Osteocyte (in vitro differentiated cells): ENCODE data around the gene CAMK2D. TPM values are rescaled to one million over a fixed set of nuclear protein-coding genes. Genes with fewer than 3 reads are reported as not detected.

ENCODE experiments used
- DNase-seq: peaks from one replicate; pipeline ENCODE4 v3.0.0; 2021; ENCODE audit warnings: mixed read lengths; ENCODE audit not compliant: unreplicated experiment; ENCODE audit errors: extremely low spot score
- H3K27ac Mint-ChIP-seq: one replicate; pipeline ENCODE4 v1.8.0; 2021; ENCODE audit warnings: mild to moderate bottlenecking, mixed read lengths; ENCODE audit not compliant: unreplicated experiment
- H3K27me3 Mint-ChIP-seq: one replicate; pipeline ENCODE4 v1.8.0; 2021; ENCODE audit warnings: mixed read lengths; ENCODE audit not compliant: unreplicated experiment
- H3K36me3 Mint-ChIP-seq: one replicate; pipeline ENCODE4 v1.8.0; 2021; ENCODE audit warnings: mixed read lengths; ENCODE audit not compliant: unreplicated experiment
- H3K4me1 Mint-ChIP-seq: one replicate; pipeline ENCODE4 v1.8.0; 2021; ENCODE audit warnings: mixed read lengths; ENCODE audit not compliant: unreplicated experiment
- H3K4me3 Mint-ChIP-seq: one replicate; pipeline ENCODE4 v1.8.0; 2021; ENCODE audit warnings: mild to moderate bottlenecking, moderate library complexity, mixed read lengths; ENCODE audit not compliant: unreplicated experiment
- H3K9me3 Mint-ChIP-seq: one replicate; pipeline ENCODE4 v1.8.0; 2021; ENCODE audit warnings: mixed read lengths; ENCODE audit not compliant: unreplicated experiment
- CTCF ChIP-seq: fragments of 200-600 bp; sonication (generic); IDR thresholded peaks from 2 replicates; pipeline ENCODE4 v1.5.0; 2021; ENCODE audit warnings: antibody characterized with exemption, mild to moderate bottlenecking, moderate library complexity
- total RNA-seq: library from RNA; stranded (reverse); gene quantifications from 2 replicates; pipeline ENCODE4 v1.2.1, GENCODE V29; 2021

The CAMK2D gene
- total RNA-seq, 1 donor from 2014 or later: 84.3 TPM

- peaks cover 27% of the 10 kb centered on the region for H3K4me1 Mint-ChIP-seq
- no peaks in the 10 kb centered on the region for H3K9me3 Mint-ChIP-seq
- no peak overlapping the region for H3K27ac Mint-ChIP-seq
- no peaks in the 10 kb centered on the region for H3K27me3 Mint-ChIP-seq
- no peaks in the 10 kb centered on the region for H3K36me3 Mint-ChIP-seq
- no peak for TF ChIP-seq CTCF
- no peak overlapping the region for H3K4me3 Mint-ChIP-seq
- DNase-seq: no peak
Measured at GRCh38 chr4:113617195-113617594, 144.3 kb downstream of the CAMK2D start.

GRCh38 chr4:113616443-113616842 is 145.1 kb downstream of the CAMK2D start:
- DNase-seq: no peak
- Mint-ChIP-seq H3K36me3 (peaks cover 2% of the 10 kb centered on the region), H3K9me3 (no peaks in the 10 kb centered on the region), H3K27me3 (no peaks in the 10 kb centered on the region), H3K4me1 (peaks cover 27% of the 10 kb centered on the region), H3K27ac (no peak overlapping the region), H3K4me3 (no peak overlapping the region)
- TF ChIP-seq CTCF: no peak

GRCh38 chr4:113614414-113614813 is 147.1 kb downstream of the CAMK2D start:
- H3K9me3 Mint-ChIP-seq: no peaks in the 10 kb centered on the region
- no peaks in the 10 kb centered on the region for H3K27me3 Mint-ChIP-seq

GRCh38 chr4:113613503-113613902 is 148.0 kb downstream of the CAMK2D start:
- H3K36me3 Mint-ChIP-seq: peaks cover 11% of the 10 kb centered on the region
- H3K27ac Mint-ChIP-seq: no peak overlapping the region
- TF ChIP-seq CTCF: no peak
- no peaks in the 10 kb centered on the region for H3K27me3 Mint-ChIP-seq
- no peaks in the 10 kb centered on the region for H3K9me3 Mint-ChIP-seq
- no peak overlapping the region for H3K4me3 Mint-ChIP-seq
- DNase-seq: no peak
- H3K4me1 Mint-ChIP-seq: peaks cover 27% of the 10 kb centered on the region

More at GRCh38 chr4:113614414-113614813, 147.1 kb downstream of the CAMK2D start:
- no peak for DNase-seq
- Mint-ChIP-seq H3K4me1 (peaks cover 27% of the 10 kb centered on the region), H3K27ac (no peak overlapping the region), H3K36me3 (peaks cover 5% of the 10 kb centered on the region), H3K4me3 (no peak overlapping the region)
- no peak for TF ChIP-seq CTCF

GRCh38 chr4:113610537-113610936 is 151.0 kb downstream of the CAMK2D start:
- Mint-ChIP-seq H3K4me3 (no peak overlapping the region), H3K27ac (no peak overlapping the region), H3K27me3 (no peaks in the 10 kb centered on the region), H3K4me1 (peaks cover 17% of the 10 kb centered on the region), H3K36me3 (peaks cover 36% of the 10 kb centered on the region), H3K9me3 (peaks cover 6% of the 10 kb centered on the region)
- TF ChIP-seq CTCF: no peak
- DNase-seq: no peak
